ENCODE data around the gene CDADC1.
"Not testable (repeated sequence)": the region's sequence is repeated elsewhere in the genome, so short reads cannot be mapped to it uniquely, and the experiment has no call there.

Gene CDADC1

GRCh38 chr13:49319951-49320350 is 72.2 kb downstream of the CDADC1 start:
- FAIRE-seq = no peak

DNA sequence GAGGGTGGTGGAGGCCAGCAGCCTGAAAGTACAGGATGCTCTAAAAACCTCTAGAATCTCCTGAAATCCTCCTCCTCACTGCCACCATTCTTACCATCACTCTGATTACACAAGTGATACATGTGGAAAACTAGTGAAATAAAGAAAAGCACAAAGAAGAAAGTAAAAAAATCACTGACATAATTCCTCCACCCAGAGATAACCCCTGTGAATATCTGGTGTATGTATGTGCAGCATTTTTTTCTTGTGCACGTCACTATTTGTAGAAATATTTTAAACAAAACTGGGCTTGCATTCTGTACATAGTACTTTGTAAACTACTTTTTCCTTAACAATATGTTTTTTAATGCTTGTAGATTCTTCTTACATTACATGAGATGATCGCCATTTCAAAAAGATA is 73.2 kb downstream of the CDADC1 start:
- FAIRE-seq = no peak

GRCh38 chr13:49322702-49323101 is 75.0 kb downstream of the CDADC1 start:
- no peak for FAIRE-seq

DNA sequence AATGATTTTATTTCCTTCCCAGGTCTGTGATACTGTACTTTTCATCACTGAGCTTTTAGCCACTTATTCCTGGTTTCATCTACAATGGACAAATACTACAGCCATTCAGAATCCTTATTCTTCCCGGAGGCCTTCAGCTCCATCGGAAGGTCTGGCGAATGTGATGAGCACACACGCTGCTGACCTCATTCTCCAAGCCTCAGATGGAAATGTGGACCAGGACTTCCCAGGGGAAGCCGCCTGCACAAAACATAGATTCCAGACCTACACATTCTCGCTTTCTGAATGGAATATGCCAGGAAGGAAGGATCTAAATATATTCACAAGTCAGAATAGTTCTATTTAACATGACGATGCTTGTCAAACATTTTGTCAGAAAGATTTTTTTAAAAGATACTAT is 75.6 kb downstream of the CDADC1 start:
- no peak for FAIRE-seq

GRCh38 chr13:49326222-49326917 is 78.6 kb downstream of the CDADC1 start:
- FAIRE-seq = no peak

GRCh38 chr13:49327145-49327544 is 79.4 kb downstream of the CDADC1 start:
- not testable (repeated sequence) for FAIRE-seq

DNA sequence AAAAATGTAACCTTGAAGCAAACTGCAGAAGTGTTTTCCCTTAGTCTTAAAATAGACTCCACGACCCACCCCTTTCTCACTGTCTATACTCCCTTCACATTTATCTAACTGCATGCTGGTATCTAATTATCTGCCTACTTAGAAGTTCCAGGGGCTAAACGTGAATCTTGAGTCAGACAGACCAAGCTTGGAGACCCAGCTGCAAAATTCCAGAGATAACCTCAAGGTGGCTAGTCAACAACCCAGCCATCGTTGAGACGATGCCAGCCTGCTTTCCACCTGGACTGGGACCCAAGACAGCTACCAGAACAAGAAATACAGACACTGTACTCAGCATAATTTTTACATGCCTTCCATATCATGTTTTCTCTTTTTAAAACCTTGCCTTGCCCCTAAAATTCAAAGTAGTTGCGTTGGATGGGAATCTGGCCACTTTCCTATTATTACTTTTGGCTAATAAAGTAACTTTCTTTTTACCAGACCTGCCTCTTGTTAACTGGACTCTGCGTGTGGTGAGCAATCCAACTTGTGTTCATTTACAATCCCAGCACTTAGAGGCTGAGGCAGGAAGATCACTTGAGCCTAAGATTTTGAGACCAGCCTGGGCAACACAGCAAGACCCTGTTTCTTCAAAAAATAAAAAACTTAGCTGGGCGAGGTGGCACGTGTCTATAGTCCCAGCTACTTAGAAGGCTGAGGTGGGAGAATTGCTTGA is 82.3 kb downstream of the CDADC1 start:
- no peak for FAIRE-seq

- no peak for FAIRE-seq
Observed at GRCh38 chr13:49330546-49330864, 82.8 kb downstream of the CDADC1 start.

- FAIRE-seq = no peak
Observed at GRCh38 chr13:49336655-49337054, 88.9 kb downstream of the CDADC1 start.

- no peak for FAIRE-seq
Observed at GRCh38 chr13:49340161-49340560, 92.4 kb downstream of the CDADC1 start.

DNA sequence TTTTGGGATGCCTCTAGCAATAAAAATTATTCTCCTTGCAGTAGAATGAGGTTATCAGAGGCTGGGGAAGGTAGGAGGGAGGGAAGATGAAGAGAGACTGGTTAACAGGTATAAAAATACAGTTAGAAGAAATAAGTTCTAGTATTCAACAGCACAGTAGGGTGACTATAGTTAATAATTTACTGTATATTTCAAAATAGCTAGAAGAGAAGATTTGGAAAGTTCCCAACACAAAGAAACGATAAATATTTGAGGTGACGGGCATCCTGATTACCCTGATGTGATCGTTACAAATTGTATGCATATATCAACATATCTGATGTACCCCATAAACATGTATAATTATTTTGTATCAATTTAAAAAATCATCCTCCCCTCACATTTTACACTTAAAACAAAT is 93.8 kb downstream of the CDADC1 start:
- FAIRE-seq = no peak

GRCh38 chr13:49341941-49342340 is 94.2 kb downstream of the CDADC1 start:
- FAIRE-seq = peak; percentile 72

DNA sequence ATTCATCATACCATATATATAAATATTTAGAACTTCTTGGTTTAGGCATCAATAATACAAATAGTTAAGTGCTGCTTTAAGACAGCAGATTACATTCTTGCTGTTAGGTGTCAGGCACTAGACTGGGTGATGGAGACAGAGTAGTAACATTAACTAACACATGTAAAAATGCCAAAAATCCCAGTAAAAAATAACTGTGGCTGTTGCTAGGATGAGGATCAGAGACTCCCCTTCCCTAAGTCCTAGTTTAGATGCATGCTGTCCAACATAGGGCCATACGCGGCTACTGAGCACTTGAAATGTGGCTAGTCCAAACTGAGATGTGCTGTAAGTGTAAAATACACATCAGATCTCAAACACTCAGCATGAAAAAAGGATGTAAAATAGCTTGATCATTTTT is 94.7 kb downstream of the CDADC1 start:
- no peak for FAIRE-seq

All from G401.6 (cell line).